T-helper 1 cell treated with Interleukin-12 subunit alpha and Interleukin-12 subunit beta and Interleukin-4 antibody, amounts not matched to agents 30 μg/mL and 1 μg/mL, for 36 hours (primary cell): ENCODE measurements around the gene CPSF2.
"Not testable (repeated sequence)": the region's sequence is repeated elsewhere in the genome, so short reads cannot be mapped to it uniquely, and the experiment has no call there.

Experiments used
- H3K27ac Mint-ChIP-seq: one replicate; pipeline ENCODE4 v1.8.0; 2021; ENCODE audit warnings: mild to moderate bottlenecking, mixed read lengths
- H3K27me3 Mint-ChIP-seq: one replicate; pipeline ENCODE4 v1.8.0; 2021; ENCODE audit warnings: low read depth, mixed read lengths
- H3K36me3 Mint-ChIP-seq: one replicate; pipeline ENCODE4 v1.8.0; 2021; ENCODE audit warnings: low read depth, mixed read lengths
- H3K4me1 Mint-ChIP-seq: one replicate; pipeline ENCODE4 v1.8.0; 2021; ENCODE audit warnings: low read depth, mixed read lengths
- H3K4me3 Mint-ChIP-seq: one replicate; pipeline ENCODE4 v1.8.0; 2021; ENCODE audit warnings: mild to moderate bottlenecking, moderate library complexity, mixed read lengths
- H3K9me3 Mint-ChIP-seq: one replicate; pipeline ENCODE4 v1.8.0; 2021; ENCODE audit warnings: mixed read lengths

Gene CPSF2

DNA sequence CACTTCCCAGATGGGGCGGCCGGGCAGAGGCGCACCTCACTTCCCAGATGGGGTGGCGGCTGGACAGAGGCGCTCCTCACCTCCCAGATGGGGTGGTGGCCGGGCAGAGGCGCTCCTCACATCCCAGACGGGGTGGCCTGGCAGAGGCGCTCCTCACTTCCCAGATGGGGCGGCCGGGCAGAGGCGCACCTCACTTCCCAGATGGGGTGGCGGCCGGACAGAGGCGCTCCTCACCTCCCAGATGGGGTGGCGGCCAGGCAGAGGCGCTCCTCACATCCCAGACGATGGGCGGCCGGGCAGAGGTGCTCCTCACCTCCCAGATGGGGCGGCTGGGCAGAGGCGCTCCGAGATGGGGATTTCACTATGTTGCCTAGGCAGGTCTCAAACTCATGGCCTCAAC, 65.8 kb downstream of the CPSF2 start:
- not testable (repeated sequence) for H3K4me3 Mint-ChIP-seq, H3K36me3 Mint-ChIP-seq, H3K9me3 Mint-ChIP-seq, H3K27me3 Mint-ChIP-seq, H3K27ac Mint-ChIP-seq, H3K4me1 Mint-ChIP-seq

GRCh38 chr14:92190768-92191167, 69.0 kb downstream of the CPSF2 start:
- Mint-ChIP-seq H3K36me3 (no peaks in the 10 kb centered on the region), H3K27me3 (no peaks in the 10 kb centered on the region), H3K4me1 (no peaks in the 10 kb centered on the region), H3K4me3 (no peak overlapping the region), H3K27ac (no peak overlapping the region), H3K9me3 (peaks cover 6% of the 10 kb centered on the region)

GRCh38 chr14:92198804-92199203, 77.0 kb downstream of the CPSF2 start:
- Mint-ChIP-seq H3K4me1 (no peaks in the 10 kb centered on the region), H3K36me3 (no peaks in the 10 kb centered on the region), H3K27me3 (peaks cover 6% of the 10 kb centered on the region), H3K9me3 (no peaks in the 10 kb centered on the region), H3K4me3 (no peak overlapping the region), H3K27ac (no peak overlapping the region)

- H3K27ac Mint-ChIP-seq: no peak overlapping the region
- H3K4me3 Mint-ChIP-seq: no peak overlapping the region
- no peaks in the 10 kb centered on the region for H3K36me3 Mint-ChIP-seq
- H3K27me3 Mint-ChIP-seq: peaks cover 10% of the 10 kb centered on the region
- no peaks in the 10 kb centered on the region for H3K9me3 Mint-ChIP-seq
- H3K4me1 Mint-ChIP-seq: no peaks in the 10 kb centered on the region
Measured at GRCh38 chr14:92199763-92200162, 78.0 kb downstream of the CPSF2 start.

- Mint-ChIP-seq H3K4me1 (no peaks in the 10 kb centered on the region), H3K9me3 (no peaks in the 10 kb centered on the region), H3K4me3 (no peak overlapping the region), H3K27ac (no peak overlapping the region), H3K27me3 (peaks cover 13% of the 10 kb centered on the region), H3K36me3 (no peaks in the 10 kb centered on the region)
Measured at GRCh38 chr14:92203116-92203515, 81.3 kb downstream of the CPSF2 start.

DNA sequence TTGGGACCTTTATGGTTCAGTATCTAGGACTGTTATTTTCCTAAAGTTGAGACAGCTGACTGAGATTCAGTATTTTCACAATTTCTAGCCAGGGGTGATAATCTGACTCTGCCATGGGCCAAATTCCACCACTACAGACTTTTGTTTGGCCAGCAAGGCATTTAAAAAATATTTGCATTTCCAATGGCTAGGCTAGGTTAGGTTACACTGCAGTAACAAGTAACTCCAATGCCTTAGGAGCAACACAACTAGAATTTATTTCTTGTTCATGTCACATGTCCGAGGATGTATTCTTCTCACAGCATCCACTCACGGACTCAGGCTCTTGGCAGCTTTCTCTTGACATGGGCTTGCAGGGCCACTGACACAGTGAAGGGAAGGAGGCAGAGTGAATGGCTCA, 83.0 kb downstream of the CPSF2 start:
- H3K36me3 Mint-ChIP-seq: no peaks in the 10 kb centered on the region
- no peaks in the 10 kb centered on the region for H3K9me3 Mint-ChIP-seq
- H3K4me3 Mint-ChIP-seq: no peak overlapping the region
- H3K27ac Mint-ChIP-seq: no peak overlapping the region
- peaks cover 7% of the 10 kb centered on the region for H3K27me3 Mint-ChIP-seq
- no peaks in the 10 kb centered on the region for H3K4me1 Mint-ChIP-seq

GRCh38 chr14:92207012-92207927, 85.5 kb downstream of the CPSF2 start:
- no peaks in the 10 kb centered on the region for H3K4me1 Mint-ChIP-seq
- H3K9me3 Mint-ChIP-seq: peaks cover 9% of the 10 kb centered on the region
- H3K36me3 Mint-ChIP-seq: no peaks in the 10 kb centered on the region
- peaks cover 7% of the 10 kb centered on the region for H3K27me3 Mint-ChIP-seq
- H3K27ac Mint-ChIP-seq: no peak overlapping the region
- no peak overlapping the region for H3K4me3 Mint-ChIP-seq

- peaks cover 15% of the 10 kb centered on the region for H3K9me3 Mint-ChIP-seq
- H3K27me3 Mint-ChIP-seq: peaks cover 7% of the 10 kb centered on the region
- no peak overlapping the region for H3K4me3 Mint-ChIP-seq
- H3K27ac Mint-ChIP-seq: no peak overlapping the region
- H3K4me1 Mint-ChIP-seq: no peaks in the 10 kb centered on the region
- no peaks in the 10 kb centered on the region for H3K36me3 Mint-ChIP-seq
Measured at GRCh38 chr14:92207928-92208265, 86.1 kb downstream of the CPSF2 start.

GRCh38 chr14:92209141-92209540, 87.4 kb downstream of the CPSF2 start:
- no peaks in the 10 kb centered on the region for H3K36me3 Mint-ChIP-seq
- peaks cover 22% of the 10 kb centered on the region for H3K9me3 Mint-ChIP-seq
- no peak overlapping the region for H3K4me3 Mint-ChIP-seq
- no peaks in the 10 kb centered on the region for H3K4me1 Mint-ChIP-seq
- H3K27me3 Mint-ChIP-seq: peaks cover 7% of the 10 kb centered on the region
- no peak overlapping the region for H3K27ac Mint-ChIP-seq

DNA sequence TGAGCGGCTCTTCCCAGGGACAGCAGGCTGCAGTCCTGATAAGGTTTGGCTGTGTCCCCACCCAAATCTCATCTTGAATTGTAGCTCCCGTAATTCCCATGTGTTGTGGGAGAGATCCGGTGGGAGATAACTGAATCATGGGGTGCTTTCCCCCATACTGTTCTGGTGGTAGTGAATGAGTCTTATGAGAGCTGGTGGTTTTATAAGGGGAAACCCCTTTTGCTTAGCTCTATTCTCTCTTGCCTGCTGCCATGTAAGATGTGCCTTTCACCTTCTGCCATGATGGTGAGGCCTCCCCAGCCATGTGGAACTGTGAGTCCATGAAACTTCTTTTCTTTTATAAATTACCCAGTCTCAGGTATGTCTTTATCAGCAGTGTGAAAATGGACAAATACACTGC, 91.4 kb downstream of the CPSF2 start:
- peaks cover 26% of the 10 kb centered on the region for H3K9me3 Mint-ChIP-seq
- H3K27ac Mint-ChIP-seq, H3K36me3 Mint-ChIP-seq, H3K4me1 Mint-ChIP-seq, H3K4me3 Mint-ChIP-seq, H3K27me3 Mint-ChIP-seq: not testable (repeated sequence)

GRCh38 chr14:92215579-92215978, 93.8 kb downstream of the CPSF2 start:
- no peaks in the 10 kb centered on the region for H3K4me1 Mint-ChIP-seq
- peaks cover 26% of the 10 kb centered on the region for H3K9me3 Mint-ChIP-seq
- H3K27ac Mint-ChIP-seq: no peak overlapping the region
- H3K36me3 Mint-ChIP-seq: no peaks in the 10 kb centered on the region
- no peak overlapping the region for H3K4me3 Mint-ChIP-seq
- peaks cover 6% of the 10 kb centered on the region for H3K27me3 Mint-ChIP-seq

- Mint-ChIP-seq H3K27ac (no peak overlapping the region), H3K4me3 (no peak overlapping the region), H3K4me1 (no peaks in the 10 kb centered on the region), H3K9me3 (peaks cover 10% of the 10 kb centered on the region), H3K27me3 (peaks cover 11% of the 10 kb centered on the region), H3K36me3 (no peaks in the 10 kb centered on the region)
Measured at GRCh38 chr14:92217936-92218335, 96.2 kb downstream of the CPSF2 start.
